ENCODE data around the gene STXBP6. TPM values are rescaled to one million over a fixed set of nuclear protein-coding genes. Genes with fewer than 3 reads are reported as not detected.

The STXBP6 gene
- total RNA-seq, 1 experiment from 2014 or later, result 0.27 TPM

GRCh38 chr14:25062022-25062321, 12.0 kb upstream of the STXBP6 start (continued):
- no peak for TF ChIP-seq TCF7L2 (IDR thresholded peaks at IDR 0.05; ENCODE audit: borderline replicate concordance, extremely low read depth, insufficient read depth, insufficient read length)
- no peak for TF ChIP-seq EZH2 (IDR thresholded peaks at IDR 0.05)
- TF ChIP-seq ZNF274 (IDR thresholded peaks at IDR 0.05; ENCODE audit: low read depth, low read length), result no peak

- no TSS peak for BruUV-seq (replicated peaks)
- H3K9me3 ChIP-seq (ENCODE audit: control insufficient read depth in 1 of 2, insufficient read depth in 1 of 2, low read depth in 1 of 2, low read length in 2 of 2), result peaks cover 6 to 9% of the 10 kb centered on the region in 2 experiments; a peak in 2 of 4 replicates
- H3K79me2 ChIP-seq (ENCODE audit: insufficient read depth, low read length), result no peaks in the 10 kb centered on the region
- DNase-seq (ENCODE audit: low read depth, low spot score), result no peak
- H3K27me3 ChIP-seq (ENCODE audit: insufficient read depth, low read length), result no peaks in the 10 kb centered on the region
- ChIA-PET POLR2A (no interaction called here), CTCF (no interaction called here), RAD21 (ENCODE audit: low non-redundant PET in 1 of 2, low total read pairs in 2 of 2, uncharacterized antibody in 2 of 2, unreplicated experiment in 2 of 2) (no interaction called here)
- no peaks in the 10 kb centered on the region for H4K20me1 ChIP-seq (ENCODE audit: insufficient read depth)
- no peak for ATAC-seq
- TF ChIP-seq SIN3A (IDR thresholded peaks at IDR 0.05; ENCODE audit: low read depth) (no peak), ZNF274 (IDR thresholded peaks at IDR 0.05; ENCODE audit: low read depth, low read length) (no peak), POLR2AphosphoS5 (IDR thresholded peaks at IDR 0.05; ENCODE audit: low read depth, low read length) (no peak), MAX (IDR thresholded peaks at IDR 0.05) (no peak)
- H3K4me1 ChIP-seq (ENCODE audit: control insufficient read depth in 1 of 2, insufficient read depth in 2 of 2, low read length in 2 of 2), result no peaks in the 10 kb centered on the region
- H3K9ac ChIP-seq (ENCODE audit: low read length), result no peak overlapping the region
- no peaks in the 10 kb centered on the region for H3K9me2 ChIP-seq (ENCODE audit: insufficient read depth)
- intact Hi-C loops (cut with micrococcal nuclease), result no loop called here
- H2AFZ ChIP-seq (ENCODE audit: low read depth, low read length, poor library complexity, severe bottlenecking), result no peak overlapping the region
- H3K4me3 ChIP-seq (replicated peaks in 1 of 2; ENCODE audit: low read depth in 1 of 2, low read length in 2 of 2), result no peak overlapping the region
- H3K27ac ChIP-seq (ENCODE audit: low read depth, low read length), result no peak overlapping the region
- no peak overlapping the region for H3K4me2 ChIP-seq (ENCODE audit: low read length)
- no peaks in the 10 kb centered on the region for H3K36me3 ChIP-seq (ENCODE audit: control insufficient read depth in 1 of 2, insufficient read depth in 2 of 2, low read length in 2 of 2)
Observed at GRCh38 chr14:25056688-25057078, 6.7 kb upstream of the STXBP6 start.

- intact Hi-C loops (cut with micrococcal nuclease), result no loop called here
- Histone ChIP-seq H3K27ac (ENCODE audit: low read depth, low read length) (no peak overlapping the region), H2AFZ (ENCODE audit: low read depth, low read length, poor library complexity, severe bottlenecking) (no peak overlapping the region), H3K9me2 (ENCODE audit: insufficient read depth) (no peaks in the 10 kb centered on the region), H4K20me1 (ENCODE audit: insufficient read depth) (no peaks in the 10 kb centered on the region), H3K4me2 (ENCODE audit: low read length) (no peak overlapping the region), H3K9me3 (ENCODE audit: control insufficient read depth in 1 of 2, insufficient read depth in 1 of 2, low read depth in 1 of 2, low read length in 2 of 2) (peaks cover 6 to 9% of the 10 kb centered on the region in 2 experiments; a peak in 2 of 4 replicates), H3K4me3 (replicated peaks in 1 of 2; ENCODE audit: low read depth in 1 of 2, low read length in 2 of 2) (no peak overlapping the region), H3K4me1 (ENCODE audit: control insufficient read depth in 1 of 2, insufficient read depth in 2 of 2, low read length in 2 of 2) (no peaks in the 10 kb centered on the region), H3K36me3 (ENCODE audit: control insufficient read depth in 1 of 2, insufficient read depth in 2 of 2, low read length in 2 of 2) (no peaks in the 10 kb centered on the region), H3K27me3 (ENCODE audit: insufficient read depth, low read length) (no peaks in the 10 kb centered on the region), H3K79me2 (ENCODE audit: insufficient read depth, low read length) (no peaks in the 10 kb centered on the region), H3K9ac (ENCODE audit: low read length) (no peak overlapping the region)
- ATAC-seq (no peak), DNase-seq (ENCODE audit: low read depth, low spot score) (no peak)
- CTCF ChIA-PET, result no interaction called here
- no TSS peak for BruUV-seq (replicated peaks)
- POLR2A ChIA-PET, result no interaction called here
- RAD21 ChIA-PET (ENCODE audit: low non-redundant PET in 1 of 2, low total read pairs in 2 of 2, uncharacterized antibody in 2 of 2, unreplicated experiment in 2 of 2), result no interaction called here
- TF ChIP-seq TCF7L2 (IDR thresholded peaks at IDR 0.05; ENCODE audit: borderline replicate concordance, extremely low read depth, insufficient read depth, insufficient read length), result no peak
- no peak for TF ChIP-seq REST (IDR thresholded peaks at IDR 0.05; ENCODE audit: low read depth)
- TF ChIP-seq ZBTB33 (IDR thresholded peaks at IDR 0.05; ENCODE audit: extremely low read depth, insufficient replicate concordance, low read length), result no peak
- TF ChIP-seq SIN3A (IDR thresholded peaks at IDR 0.05; ENCODE audit: low read depth), result no peak
- no peak for TF ChIP-seq JUND (IDR thresholded peaks at IDR 0.05)
- no peak for TF ChIP-seq SP1 (IDR thresholded peaks at IDR 0.05; ENCODE audit: low read depth)
- no peak for TF ChIP-seq YY1 (IDR thresholded peaks at IDR 0.05; ENCODE audit: extremely low read depth, insufficient replicate concordance, low read depth, low read length)
- TF ChIP-seq CEBPB (IDR thresholded peaks at IDR 0.05; ENCODE audit: low read depth), result no peak
- TF ChIP-seq EZH2 (IDR thresholded peaks at IDR 0.05), result no peak
Observed at GRCh38 chr14:25055992-25056687, 6.2 kb upstream of the STXBP6 start.

Measured in HCT116 (cell line).